GM19397 (cell line): Measurements from ENCODE around the gene LHFPL3.
"Not testable (repeated sequence)": the region's sequence is repeated elsewhere in the genome, so short reads cannot be mapped to it uniquely, and the experiment has no call there.

Experiments used
- ATAC-seq: cut with Tn5 transposase; IDR thresholded peaks from one replicate; pipeline ENCODE4 v1.9.1; 2021; ENCODE audit warnings: mild to moderate bottlenecking, moderate library complexity; ENCODE audit not compliant: unreplicated experiment

The LHFPL3 gene

GRCh38 chr7:104572554-104572953, 244.2 kb downstream of the LHFPL3 start:
- no peak for ATAC-seq

GRCh38 chr7:104584620-104585019, 256.2 kb downstream of the LHFPL3 start:
- no peak for ATAC-seq

GRCh38 chr7:104595591-104595990, 267.2 kb downstream of the LHFPL3 start:
- ATAC-seq = not testable (repeated sequence)

GRCh38 chr7:104603957-104604356, 275.6 kb downstream of the LHFPL3 start:
- ATAC-seq = no peak

GRCh38 chr7:104604706-104605105, 276.3 kb downstream of the LHFPL3 start:
- no peak for ATAC-seq

GRCh38 chr7:104621321-104621720, 292.9 kb downstream of the LHFPL3 start:
- no peak for ATAC-seq

GRCh38 chr7:104625956-104626355, 297.6 kb downstream of the LHFPL3 start:
- ATAC-seq = no peak

DNA sequence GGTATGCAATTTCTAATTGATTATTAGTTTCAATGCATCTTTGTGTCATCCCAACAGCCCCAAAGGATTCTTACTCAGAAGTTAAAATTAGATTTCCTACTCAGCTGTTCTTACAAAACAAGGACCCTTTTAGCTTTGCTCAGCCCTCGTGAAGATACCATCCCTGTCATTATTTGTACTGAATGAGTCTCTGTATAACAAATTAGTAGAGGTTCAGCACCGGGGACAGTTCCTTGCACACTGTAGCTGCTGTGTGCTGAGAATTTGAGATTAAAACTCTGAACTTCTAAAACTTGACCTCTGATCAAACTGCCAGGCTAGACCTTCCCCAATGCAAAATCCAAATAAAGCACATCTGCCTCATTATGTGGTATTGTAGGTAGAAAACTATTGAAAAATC, 299.1 kb downstream of the LHFPL3 start:
- no peak for ATAC-seq

DNA sequence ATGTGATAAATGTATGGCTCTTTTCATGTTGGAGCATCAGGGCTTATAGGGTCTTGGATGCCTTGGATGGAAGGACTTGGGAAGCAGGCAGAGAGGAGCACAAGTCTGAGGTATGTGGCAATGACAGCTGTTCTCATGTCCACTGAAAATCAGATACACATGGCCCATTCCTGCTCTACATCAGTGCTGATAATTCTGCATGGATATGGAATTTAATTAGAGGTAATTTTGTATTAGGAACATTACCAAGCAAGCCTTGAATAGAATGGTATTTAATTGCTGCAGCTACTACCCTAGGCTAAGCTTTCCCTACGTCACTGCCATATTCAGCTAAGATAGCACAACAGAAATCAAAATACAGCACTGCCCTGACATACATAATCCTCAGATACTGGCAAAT, 299.6 kb downstream of the LHFPL3 start:
- no peak for ATAC-seq

DNA sequence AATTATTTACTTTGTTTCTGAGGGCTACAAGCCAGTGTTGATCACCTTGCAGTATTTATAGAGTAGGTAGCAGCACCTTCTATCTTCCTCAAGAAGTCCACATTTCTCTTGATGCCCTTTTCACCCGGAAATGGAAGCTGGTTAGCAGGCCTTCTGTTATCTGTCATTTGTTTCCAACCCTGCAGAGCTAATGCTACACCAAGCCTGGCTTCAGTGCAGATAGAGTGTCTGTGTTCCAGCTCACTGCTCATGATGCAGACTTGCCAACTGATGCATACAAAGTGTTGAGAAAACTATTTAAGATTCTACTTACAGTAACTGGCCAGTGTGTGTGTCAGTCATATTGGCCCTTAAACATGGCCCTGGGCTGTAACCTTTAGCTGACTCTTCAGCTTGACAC, 301.0 kb downstream of the LHFPL3 start:
- ATAC-seq = no peak

- ATAC-seq = no peak
These were observed 312.1 kb downstream of the LHFPL3 start for GRCh38 chr7:104640506-104640905.

DNA sequence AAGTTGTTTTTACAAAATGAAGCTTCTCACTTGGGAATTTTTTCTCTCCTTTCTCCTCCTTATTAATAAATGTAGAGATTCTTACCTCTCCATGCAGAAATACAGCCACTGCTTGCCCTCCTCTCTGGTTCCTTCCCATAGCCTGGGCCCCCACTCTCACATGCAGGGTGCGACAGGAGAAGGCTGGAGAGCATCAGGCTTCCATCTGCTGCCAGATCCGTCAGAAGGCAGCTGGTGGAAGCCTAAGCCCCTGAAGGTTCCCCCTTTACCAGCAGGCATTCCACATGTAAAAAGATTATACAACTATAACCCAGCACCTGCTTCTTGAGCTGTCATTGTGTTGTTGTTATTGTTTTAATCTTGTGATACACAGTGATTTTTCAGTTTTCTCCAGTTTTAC, 314.2 kb downstream of the LHFPL3 start:
- no peak for ATAC-seq

GRCh38 chr7:104643587-104644217, 315.3 kb downstream of the LHFPL3 start:
- ATAC-seq = no peak

DNA sequence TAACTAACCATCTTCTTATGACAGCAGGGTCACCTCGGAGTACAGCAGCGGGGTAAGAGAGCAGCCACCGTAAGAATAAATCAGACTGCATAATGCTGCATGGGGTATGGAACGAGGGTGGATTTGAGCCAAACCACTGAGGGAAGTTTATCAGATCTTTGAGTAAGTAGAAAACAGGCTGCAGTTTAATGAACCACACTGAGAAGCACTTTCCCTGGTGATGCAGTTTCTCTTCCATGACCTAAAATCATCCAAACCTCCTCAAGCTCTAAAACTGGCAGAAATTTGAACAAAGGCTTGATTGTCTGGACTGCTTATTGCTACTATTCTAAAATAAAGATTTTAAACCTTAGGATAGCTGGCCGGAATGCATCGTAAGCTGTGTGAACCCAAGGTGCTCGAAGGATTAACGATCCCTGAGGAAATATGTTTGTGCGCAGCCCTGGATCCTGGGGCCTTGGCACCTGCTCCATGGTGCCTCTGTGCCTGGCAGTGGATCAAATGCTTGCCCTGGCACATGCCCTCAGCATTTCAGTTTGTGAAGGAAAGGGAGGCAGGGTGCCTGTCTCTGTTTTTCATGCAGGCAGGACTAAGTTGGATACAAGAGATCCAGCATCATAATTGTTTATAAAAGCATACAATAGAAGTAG, 322.7 kb downstream of the LHFPL3 start:
- no peak for ATAC-seq

- no peak for ATAC-seq
These were observed 324.0 kb downstream of the LHFPL3 start for GRCh38 chr7:104652434-104652833.

DNA sequence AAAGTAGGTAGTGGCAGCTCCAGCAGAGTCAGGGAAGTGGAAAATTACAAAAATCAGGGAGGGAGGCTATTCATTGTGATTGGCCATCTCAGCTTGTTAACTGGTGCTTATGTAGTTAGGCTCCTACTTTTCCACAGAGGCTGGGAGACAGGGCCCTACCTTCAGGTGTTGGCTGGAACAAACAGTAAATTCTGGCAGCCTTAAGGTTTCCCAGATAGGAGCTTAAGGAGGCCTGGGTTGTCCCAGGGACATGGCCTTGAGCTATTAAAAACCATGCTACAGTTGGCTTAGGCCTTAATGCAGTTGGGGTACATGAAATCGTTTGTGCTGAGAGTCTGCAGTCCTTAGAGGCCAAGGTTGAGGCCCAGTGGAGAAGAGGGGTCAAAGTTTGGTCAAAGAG, 324.5 kb downstream of the LHFPL3 start:
- no peak for ATAC-seq

GRCh38 chr7:104653825-104654401, 325.5 kb downstream of the LHFPL3 start:
- no peak for ATAC-seq

GRCh38 chr7:104655592-104655991, 327.2 kb downstream of the LHFPL3 start:
- no peak for ATAC-seq

DNA sequence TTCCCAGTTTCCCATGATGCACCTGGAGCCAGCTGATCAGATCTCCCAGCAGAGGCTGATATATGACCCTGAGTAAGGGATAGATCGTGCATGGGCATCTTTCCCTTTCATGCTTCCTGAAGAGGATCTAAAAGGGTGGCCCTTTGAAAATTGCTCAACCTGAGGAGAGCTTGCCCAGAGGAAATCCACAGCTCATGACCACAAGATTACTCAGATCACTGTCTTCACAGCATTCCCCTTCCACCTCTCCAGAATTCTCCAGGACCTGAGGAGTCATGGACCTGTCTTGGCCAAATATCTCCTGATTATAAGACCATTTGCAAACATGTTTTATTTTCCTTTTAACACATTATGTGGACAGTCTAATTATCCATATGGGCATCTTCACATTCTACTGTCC, 328.1 kb downstream of the LHFPL3 start:
- no peak for ATAC-seq

DNA sequence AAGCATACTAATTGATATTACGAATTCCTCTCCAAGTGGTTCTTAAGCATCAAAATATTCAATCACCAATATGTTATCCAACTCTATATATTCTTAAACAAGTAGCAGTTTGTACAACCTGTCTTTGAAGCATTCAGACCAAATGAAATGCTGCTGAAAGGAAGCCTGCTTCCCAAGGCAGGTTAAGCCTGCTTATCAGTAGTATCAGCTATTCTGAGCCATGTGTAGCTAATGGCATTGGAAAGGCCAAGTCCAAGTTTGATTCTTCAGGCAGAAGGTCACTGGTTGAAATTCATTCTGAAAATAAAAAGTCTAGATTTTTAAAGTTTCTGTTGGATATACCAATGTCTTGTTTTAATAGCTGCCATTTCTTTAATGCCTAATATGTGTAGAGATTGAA, 328.7 kb downstream of the LHFPL3 start:
- ATAC-seq = no peak

GRCh38 chr7:104661575-104661974, 333.2 kb downstream of the LHFPL3 start:
- ATAC-seq = no peak

GRCh38 chr7:104664648-104665047, 336.2 kb downstream of the LHFPL3 start:
- ATAC-seq = no peak

DNA sequence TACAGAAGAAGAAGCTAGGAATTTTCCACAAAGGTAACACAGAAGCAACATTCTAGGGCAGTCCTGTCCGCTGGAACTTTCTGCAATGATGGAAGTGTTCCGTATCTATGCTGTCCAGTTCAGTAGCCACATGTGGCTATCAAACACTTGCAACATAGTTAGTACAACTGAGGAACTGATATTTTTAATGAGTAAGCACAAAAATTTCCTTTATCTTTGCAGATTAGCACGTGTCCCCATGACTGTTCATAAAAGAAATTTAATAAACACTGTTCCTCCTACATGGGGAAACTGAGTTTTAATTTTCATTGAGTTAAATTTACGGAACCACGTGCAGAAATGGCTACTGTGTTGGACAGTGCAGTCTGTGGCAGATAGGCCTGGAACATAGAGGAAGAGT, 349.2 kb downstream of the LHFPL3 start:
- no peak for ATAC-seq
